Right lobe of liver (tissue), 4 donors: ENCODE measurements around the gene LZTFL1.

Source experiments
- POLR2A ChIP-seq: fragments of 450-650 bp; IDR thresholded peaks from one replicate; pipeline ENCODE4 v1.6.1; 2017; ENCODE audit warnings: antibody characterized with exemption, mild to moderate bottlenecking
- TF ChIP-seq, protein P1 (sequence below), 4 donors: fragments of 200-600 bp in 3 of 4; fragments of 450-650 bp in 1 of 4; IDR thresholded peaks; one replicate each; pipeline versions ENCODE4 v1.5.1 to v1.8.0; 2016 to 2022; ENCODE audit warnings: antibody characterized with exemption in 4 of 4, mild to moderate bottlenecking in 2 of 4
- donor health status: DM: no; HTN: no; CAD: no.
- donor health status: DM: no; HTN: no; CAD: no.
- donor health status: DM: no; HTN: yes; CAD: no.

DNA sequence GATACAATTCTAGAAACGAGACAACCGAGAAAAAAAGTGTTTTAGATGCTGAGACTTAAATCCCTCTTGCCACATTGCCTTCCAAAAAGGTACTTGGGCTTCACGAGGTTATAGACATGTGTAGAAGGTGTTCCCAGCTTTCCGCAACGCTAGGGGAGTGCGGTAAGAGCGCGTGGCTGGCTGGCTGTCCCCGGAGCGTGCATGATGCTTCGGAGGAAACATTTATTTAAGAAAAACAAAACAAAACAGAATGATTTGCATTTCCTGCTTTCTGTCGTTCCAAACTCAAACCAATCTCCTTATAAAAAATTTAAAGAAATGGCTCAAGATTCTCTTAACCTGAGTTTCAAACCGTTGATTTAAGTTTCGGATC, 46.4 kb downstream of the LZTFL1 start:
- TF ChIP-seq, protein P1, sequence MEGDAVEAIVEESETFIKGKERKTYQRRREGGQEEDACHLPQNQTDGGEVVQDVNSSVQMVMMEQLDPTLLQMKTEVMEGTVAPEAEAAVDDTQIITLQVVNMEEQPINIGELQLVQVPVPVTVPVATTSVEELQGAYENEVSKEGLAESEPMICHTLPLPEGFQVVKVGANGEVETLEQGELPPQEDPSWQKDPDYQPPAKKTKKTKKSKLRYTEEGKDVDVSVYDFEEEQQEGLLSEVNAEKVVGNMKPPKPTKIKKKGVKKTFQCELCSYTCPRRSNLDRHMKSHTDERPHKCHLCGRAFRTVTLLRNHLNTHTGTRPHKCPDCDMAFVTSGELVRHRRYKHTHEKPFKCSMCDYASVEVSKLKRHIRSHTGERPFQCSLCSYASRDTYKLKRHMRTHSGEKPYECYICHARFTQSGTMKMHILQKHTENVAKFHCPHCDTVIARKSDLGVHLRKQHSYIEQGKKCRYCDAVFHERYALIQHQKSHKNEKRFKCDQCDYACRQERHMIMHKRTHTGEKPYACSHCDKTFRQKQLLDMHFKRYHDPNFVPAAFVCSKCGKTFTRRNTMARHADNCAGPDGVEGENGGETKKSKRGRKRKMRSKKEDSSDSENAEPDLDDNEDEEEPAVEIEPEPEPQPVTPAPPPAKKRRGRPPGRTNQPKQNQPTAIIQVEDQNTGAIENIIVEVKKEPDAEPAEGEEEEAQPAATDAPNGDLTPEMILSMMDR (IDR thresholded peaks at IDR 0.05) = no peak
- TF ChIP-seq POLR2A = no peak
